ENCODE results near the gene TRIM75. TPM values are rescaled to one million over a fixed set of nuclear protein-coding genes. Genes with fewer than 3 reads are reported as not detected.

TRIM75 gene
- total RNA-seq, 1 donor from 2014 or later = not detected

DNA sequence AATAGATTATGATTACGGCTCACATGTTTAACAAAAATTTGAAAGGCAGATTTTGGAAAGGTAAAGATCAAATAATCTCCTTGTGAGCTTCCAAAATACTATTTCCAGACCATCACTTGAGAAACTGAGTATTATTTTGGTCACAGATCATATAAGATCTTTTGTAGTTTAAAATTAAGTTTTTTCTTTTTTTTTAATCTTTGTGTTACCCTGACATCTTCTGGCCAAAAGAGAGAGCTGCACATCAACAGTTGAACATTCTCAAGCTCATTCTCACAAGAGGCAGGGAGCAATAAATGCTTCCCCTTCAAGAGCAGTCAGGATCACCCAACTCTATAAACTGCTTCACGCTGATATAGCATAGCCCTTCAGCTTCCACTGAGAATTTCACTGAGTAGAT lies 43.1 kb downstream of the TRIM75 start:
- TF ChIP-seq, protein P1, sequence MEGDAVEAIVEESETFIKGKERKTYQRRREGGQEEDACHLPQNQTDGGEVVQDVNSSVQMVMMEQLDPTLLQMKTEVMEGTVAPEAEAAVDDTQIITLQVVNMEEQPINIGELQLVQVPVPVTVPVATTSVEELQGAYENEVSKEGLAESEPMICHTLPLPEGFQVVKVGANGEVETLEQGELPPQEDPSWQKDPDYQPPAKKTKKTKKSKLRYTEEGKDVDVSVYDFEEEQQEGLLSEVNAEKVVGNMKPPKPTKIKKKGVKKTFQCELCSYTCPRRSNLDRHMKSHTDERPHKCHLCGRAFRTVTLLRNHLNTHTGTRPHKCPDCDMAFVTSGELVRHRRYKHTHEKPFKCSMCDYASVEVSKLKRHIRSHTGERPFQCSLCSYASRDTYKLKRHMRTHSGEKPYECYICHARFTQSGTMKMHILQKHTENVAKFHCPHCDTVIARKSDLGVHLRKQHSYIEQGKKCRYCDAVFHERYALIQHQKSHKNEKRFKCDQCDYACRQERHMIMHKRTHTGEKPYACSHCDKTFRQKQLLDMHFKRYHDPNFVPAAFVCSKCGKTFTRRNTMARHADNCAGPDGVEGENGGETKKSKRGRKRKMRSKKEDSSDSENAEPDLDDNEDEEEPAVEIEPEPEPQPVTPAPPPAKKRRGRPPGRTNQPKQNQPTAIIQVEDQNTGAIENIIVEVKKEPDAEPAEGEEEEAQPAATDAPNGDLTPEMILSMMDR (IDR thresholded peaks at IDR 0.05; ENCODE audit: insufficient read depth, low read length, poor library complexity, severe bottlenecking) = peak; percentile 53
- Histone ChIP-seq H3K27me3 (ENCODE audit: control insufficient read depth, insufficient read depth, low read length) (no peaks in the 10 kb centered on the region), H3K36me3 (ENCODE audit: control insufficient read depth, insufficient read depth, low read length) (no peaks in the 10 kb centered on the region), H3K4me3 (ENCODE audit: low read depth, low read length) (no peak overlapping the region)
- DNase-seq (ENCODE audit: low read depth) = no peak

DNA sequence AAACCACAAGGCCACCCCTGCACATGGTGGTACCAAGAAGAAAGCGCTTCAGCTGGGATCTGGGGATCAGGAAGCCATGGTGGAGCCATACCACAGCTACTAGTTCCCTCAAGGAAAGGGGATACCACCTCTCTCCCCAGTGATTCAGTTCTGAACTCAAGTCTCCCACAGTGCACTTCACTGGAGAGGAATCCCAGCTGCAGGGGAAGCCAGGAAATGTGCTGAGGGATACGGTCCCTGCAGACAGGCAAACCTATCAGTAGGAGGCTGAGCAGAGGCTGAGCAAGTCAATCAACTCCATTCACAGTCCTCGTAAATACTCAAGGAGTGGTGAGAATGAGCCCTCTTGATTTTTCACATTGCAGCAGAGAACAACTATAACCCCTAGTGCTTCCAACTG lies 48.0 kb downstream of the TRIM75 start:
- TF ChIP-seq, protein P1 (IDR thresholded peaks at IDR 0.05; ENCODE audit: insufficient read depth, low read length, poor library complexity, severe bottlenecking) = no peak

DNA sequence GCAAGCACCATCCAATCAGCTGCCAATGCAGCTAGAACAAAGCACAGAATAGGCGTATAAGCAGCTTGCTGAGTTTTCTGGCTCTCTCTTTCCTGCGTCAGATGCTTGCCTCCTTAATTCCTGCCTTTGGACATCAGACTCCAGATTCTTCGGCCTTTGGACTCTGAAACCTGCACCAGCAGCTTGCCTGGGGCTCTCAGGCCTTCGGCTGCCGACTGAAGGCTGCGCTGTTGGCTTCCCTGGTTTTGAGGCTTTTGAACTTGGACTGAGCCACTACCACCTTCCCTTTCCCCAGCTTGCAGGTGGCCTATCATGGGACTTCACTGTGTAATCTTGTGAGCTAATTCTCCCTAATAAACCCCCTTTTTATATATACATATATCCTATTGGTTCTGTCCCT lies 52.9 kb downstream of the TRIM75 start:
- Histone ChIP-seq H3K36me3 (ENCODE audit: control insufficient read depth, insufficient read depth, low read length) (no peaks in the 10 kb centered on the region), H3K27me3 (ENCODE audit: control insufficient read depth, insufficient read depth, low read length) (no peaks in the 10 kb centered on the region), H3K4me3 (ENCODE audit: low read depth, low read length) (no peak overlapping the region)
- no peak for DNase-seq (ENCODE audit: low read depth)
- TF ChIP-seq, protein P1 (IDR thresholded peaks at IDR 0.05; ENCODE audit: insufficient read depth, low read length, poor library complexity, severe bottlenecking) = no peak

More for the DNA sequence above, 48.0 kb downstream of the TRIM75 start:
- H3K36me3 ChIP-seq (ENCODE audit: control insufficient read depth, insufficient read depth, low read length) = no peaks in the 10 kb centered on the region
- DNase-seq (ENCODE audit: low read depth) = no peak
- no peaks in the 10 kb centered on the region for H3K27me3 ChIP-seq (ENCODE audit: control insufficient read depth, insufficient read depth, low read length)
- no peak overlapping the region for H3K4me3 ChIP-seq (ENCODE audit: low read depth, low read length)

Other genes starting within 250 kb of the TRIM75 start
- not detected in 2 replicates for gene APELA, start 176.7 kb upstream of the TRIM75 start, total RNA-seq
- gene TRIM61, start 76.2 kb upstream of the TRIM75 start, total RNA-seq = 2.1 and 4.5 TPM in 2 replicates
- not detected in 2 replicates for gene TRIM60, start 21.9 kb upstream of the TRIM75 start, total RNA-seq
- 16.2 and 21.1 TPM in 2 replicates for gene TMEM192, start 59.0 kb downstream of the TRIM75 start, total RNA-seq
- gene KLHL2, start 153.7 kb downstream of the TRIM75 start, total RNA-seq = 12.9 and 17.7 TPM in 2 replicates

Data from kidney epithelial cell (primary cell).